ENCODE results near the gene ADAMTS1. TPM values are rescaled to one million over a fixed set of nuclear protein-coding genes. Genes with fewer than 3 reads are reported as not detected.

The ADAMTS1 gene
- total RNA-seq, 3 donors from 2014 or later (not counting 1 experiment from before 2014, with no cell fraction given) = 12.5 to 18.7 (median 17.1) TPM

DNA sequence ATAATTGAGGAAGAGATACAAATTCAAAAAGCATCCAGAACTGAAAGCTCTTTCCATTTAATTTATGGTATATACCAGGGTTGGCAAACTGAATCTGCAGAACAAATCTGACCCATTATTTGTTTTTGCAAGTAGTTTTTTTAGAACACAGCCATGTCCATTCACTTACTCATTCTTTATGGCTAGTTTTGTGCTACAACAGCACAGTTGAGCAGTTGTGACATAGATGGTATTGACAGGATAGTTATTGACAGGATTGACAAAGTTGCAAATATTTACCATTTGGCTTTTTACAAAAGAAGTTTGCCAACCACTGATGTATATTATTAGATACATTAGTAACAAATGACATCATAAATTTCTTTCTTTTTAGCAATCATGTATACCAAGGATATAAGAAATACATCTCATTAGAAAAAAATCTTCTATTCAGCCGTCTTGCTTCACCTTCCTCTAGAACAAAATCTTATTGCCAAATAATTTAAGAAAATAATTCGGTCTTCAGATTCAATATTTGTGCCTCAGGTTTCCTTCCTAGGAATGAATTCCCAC lies 9.4 kb downstream of the ADAMTS1 start:
- Histone ChIP-seq H3K4me3 (ENCODE audit: low read length) (no peak overlapping the region), H3K9me3 (ENCODE audit: control insufficient read depth, insufficient read depth, low read length) (no peaks in the 10 kb centered on the region), H3K27me3 (ENCODE audit: control insufficient read depth, insufficient read depth, low read length) (no peaks in the 10 kb centered on the region), H3K27ac (ENCODE audit: low read length) (no peak overlapping the region), H3K4me1 (ENCODE audit: control insufficient read depth, insufficient read depth, low read length) (peaks cover 53% of the 10 kb centered on the region), H3K36me3 (ENCODE audit: control insufficient read depth, insufficient read depth, low read length) (peaks cover 36% of the 10 kb centered on the region)
- Mint-ChIP-seq H3K9me3 (no peaks in the 10 kb centered on the region), H3K4me1 (peaks cover 86 to 88% of the 10 kb centered on the region in 2 donors), H3K27ac (peak overlapping the region; percentile 54 to 94), H3K36me3 (peaks cover 36% of the 10 kb centered on the region), H3K4me3 (no peak overlapping the region), H3K27me3 (ENCODE audit: low read depth in 2 of 2) (no peaks in the 10 kb centered on the region)
- WGBS (ENCODE audit: insufficient coverage) = 90% methylated on average over 2 of the region's 2 CpGs
- intact Hi-C loops (cut with micrococcal nuclease) = loop anchor here (2.0 to 10.0 kb wide), 2 partner anchors 13 to 431 kb away; no protein-coding TSS in a partner anchor
- DNase-seq = no peak
- TF ChIP-seq, protein P1, sequence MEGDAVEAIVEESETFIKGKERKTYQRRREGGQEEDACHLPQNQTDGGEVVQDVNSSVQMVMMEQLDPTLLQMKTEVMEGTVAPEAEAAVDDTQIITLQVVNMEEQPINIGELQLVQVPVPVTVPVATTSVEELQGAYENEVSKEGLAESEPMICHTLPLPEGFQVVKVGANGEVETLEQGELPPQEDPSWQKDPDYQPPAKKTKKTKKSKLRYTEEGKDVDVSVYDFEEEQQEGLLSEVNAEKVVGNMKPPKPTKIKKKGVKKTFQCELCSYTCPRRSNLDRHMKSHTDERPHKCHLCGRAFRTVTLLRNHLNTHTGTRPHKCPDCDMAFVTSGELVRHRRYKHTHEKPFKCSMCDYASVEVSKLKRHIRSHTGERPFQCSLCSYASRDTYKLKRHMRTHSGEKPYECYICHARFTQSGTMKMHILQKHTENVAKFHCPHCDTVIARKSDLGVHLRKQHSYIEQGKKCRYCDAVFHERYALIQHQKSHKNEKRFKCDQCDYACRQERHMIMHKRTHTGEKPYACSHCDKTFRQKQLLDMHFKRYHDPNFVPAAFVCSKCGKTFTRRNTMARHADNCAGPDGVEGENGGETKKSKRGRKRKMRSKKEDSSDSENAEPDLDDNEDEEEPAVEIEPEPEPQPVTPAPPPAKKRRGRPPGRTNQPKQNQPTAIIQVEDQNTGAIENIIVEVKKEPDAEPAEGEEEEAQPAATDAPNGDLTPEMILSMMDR (IDR thresholded peaks at IDR 0.05) = no peak
- no peak for ATAC-seq

DNA sequence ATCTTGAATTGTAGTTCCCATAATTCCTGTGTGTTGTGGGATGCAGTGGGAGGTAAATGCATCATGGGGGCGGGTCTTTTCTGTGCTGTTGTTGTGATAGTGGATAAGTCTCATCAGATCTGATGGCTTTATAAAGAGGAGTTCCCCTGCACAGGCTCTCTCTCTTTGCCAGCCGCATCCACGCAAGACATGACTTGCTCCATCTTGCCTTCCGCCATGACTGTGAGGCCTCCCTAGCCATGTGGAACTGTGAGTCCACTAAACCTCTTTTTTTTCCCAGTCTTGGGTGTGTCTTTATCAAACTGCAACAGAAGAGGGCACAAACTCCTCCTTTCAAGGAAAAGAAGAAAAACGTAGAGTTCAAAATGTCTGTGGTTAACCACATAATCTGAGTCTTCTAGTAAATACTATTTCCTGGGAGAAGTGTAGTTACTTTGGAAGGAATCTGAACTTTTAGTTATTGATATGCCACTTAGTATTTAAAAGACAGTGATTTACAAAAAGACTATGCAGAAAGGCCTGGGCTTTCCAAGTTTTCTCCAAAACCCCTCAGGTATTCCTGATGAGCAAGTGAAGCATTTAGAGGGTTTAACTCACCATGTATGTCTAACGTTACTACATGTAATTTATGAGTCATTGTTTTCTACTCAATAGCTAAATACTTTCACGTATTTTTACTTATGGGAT lies 10.0 kb downstream of the ADAMTS1 start:
- H3K36me3 Mint-ChIP-seq = peaks cover 30% of the 10 kb centered on the region
- ATAC-seq (no peak), DNase-seq (no peak)
- Histone ChIP-seq H3K4me3 (ENCODE audit: low read length) (no peak overlapping the region), H3K36me3 (ENCODE audit: control insufficient read depth, insufficient read depth, low read length) (peaks cover 33% of the 10 kb centered on the region), H3K27ac (ENCODE audit: low read length) (no peak overlapping the region), H3K9me3 (ENCODE audit: control insufficient read depth, insufficient read depth, low read length) (no peaks in the 10 kb centered on the region), H3K27me3 (ENCODE audit: control insufficient read depth, insufficient read depth, low read length) (no peaks in the 10 kb centered on the region), H3K4me1 (ENCODE audit: control insufficient read depth, insufficient read depth, low read length) (peaks cover 47% of the 10 kb centered on the region)
- no peaks in the 10 kb centered on the region for H3K9me3 Mint-ChIP-seq
- no peak overlapping the region for H3K4me3 Mint-ChIP-seq
- intact Hi-C loops (cut with micrococcal nuclease) = loop anchor here (2.0 to 10.0 kb wide), 2 partner anchors 14 to 430 kb away; no protein-coding TSS in a partner anchor
- peak overlapping the region; percentile 54 to 94 for H3K27ac Mint-ChIP-seq
- 90% methylated on average over 5 of the region's 7 CpGs for WGBS (ENCODE audit: insufficient coverage)
- H3K4me1 Mint-ChIP-seq = peaks cover 80 to 82% of the 10 kb centered on the region in 2 donors
- TF ChIP-seq, protein P1 (IDR thresholded peaks at IDR 0.05) = no peak
- H3K27me3 Mint-ChIP-seq (ENCODE audit: low read depth in 2 of 2) = no peaks in the 10 kb centered on the region

DNA sequence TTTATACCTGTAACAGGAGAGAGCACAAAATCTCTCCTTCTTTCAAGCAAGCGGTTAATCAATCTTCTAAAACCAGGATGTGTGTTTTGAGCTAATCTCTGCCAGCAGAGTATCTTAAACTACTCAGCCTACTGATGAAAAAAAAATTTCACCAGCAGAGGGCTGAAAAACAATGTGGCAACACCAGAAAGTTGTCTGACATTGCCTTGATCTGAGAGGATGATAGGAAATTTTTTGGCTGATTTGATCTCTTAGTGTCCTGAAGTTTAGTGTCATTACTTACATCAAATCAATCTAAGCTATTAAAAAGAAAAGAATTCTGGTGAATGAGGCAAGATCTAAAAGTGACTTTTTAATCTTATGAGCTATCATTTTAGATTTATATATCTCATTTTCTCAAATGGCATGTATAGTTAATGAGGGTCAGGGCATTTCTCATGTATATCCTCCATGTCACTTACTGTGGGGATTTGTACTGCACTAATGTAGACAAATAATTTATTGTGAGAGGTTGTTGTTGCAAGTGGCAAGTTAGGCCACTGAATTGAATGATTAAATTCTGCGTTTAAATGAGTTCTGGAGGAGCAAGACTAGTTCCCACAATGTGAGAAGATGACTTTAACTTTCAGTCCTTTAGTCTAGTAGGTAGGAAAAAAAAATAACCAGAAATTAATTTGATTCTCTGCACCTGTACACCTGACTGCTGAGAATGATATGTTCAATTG lies 10.9 kb downstream of the ADAMTS1 start:
- ATAC-seq = peak; percentile 40 to 66 (median 57)
- H3K27ac ChIP-seq (ENCODE audit: low read length) = no peak overlapping the region
- H3K9me3 ChIP-seq (ENCODE audit: control insufficient read depth, insufficient read depth, low read length) = no peaks in the 10 kb centered on the region
- 95% methylated on average over 2 of the region's 2 CpGs for WGBS (ENCODE audit: insufficient coverage)
- Mint-ChIP-seq H3K27me3 (ENCODE audit: low read depth in 2 of 2) (no peaks in the 10 kb centered on the region), H3K36me3 (peaks cover 23% of the 10 kb centered on the region), H3K9me3 (no peaks in the 10 kb centered on the region), H3K4me1 (peaks cover 71 to 74% of the 10 kb centered on the region in 2 donors), H3K27ac (peak overlapping the region; percentile 84 to 94), H3K4me3 (peak overlapping the region; percentile 79)
- DNase-seq = peak in 1 of 2 donors; percentile 9
- no peak overlapping the region for H3K4me3 ChIP-seq (ENCODE audit: low read length)
- H3K36me3 ChIP-seq (ENCODE audit: control insufficient read depth, insufficient read depth, low read length) = peaks cover 30% of the 10 kb centered on the region
- intact Hi-C loops (cut with micrococcal nuclease) = loop anchor here (2.0 to 10.0 kb wide), 2 partner anchors 14 to 430 kb away; no protein-coding TSS in a partner anchor
- TF ChIP-seq, protein P1 (IDR thresholded peaks at IDR 0.05) = no peak
- H3K27me3 ChIP-seq (ENCODE audit: control insufficient read depth, insufficient read depth, low read length) = no peaks in the 10 kb centered on the region
- H3K4me1 ChIP-seq (ENCODE audit: control insufficient read depth, insufficient read depth, low read length) = peaks cover 40% of the 10 kb centered on the region
